Posterior cingulate gyrus (tissue), 11 donors: ENCODE results near the gene DGKI.
"Not testable (repeated sequence)": the region's sequence is repeated elsewhere in the genome, so short reads cannot be mapped to it uniquely, and the experiment has no call there.

Source experiments
- DNase-seq, 10 donors: peaks; one replicate each; pipeline versions ENCODE4 v3.0.0 to v3.0.0-alpha.2; 2020 to 2021; ENCODE audit warnings: mixed read lengths in 3 of 10
- intact Hi-C: fragments of 100-400 bp; cut with DNase I; formaldehyde crosslinking; loops from one replicate; pipeline ENCODE4 v1.15.1; 2023

DGKI gene

GRCh38 chr7:137454767-137455166, 392.0 kb downstream of the DGKI start:
- DNase-seq, result no peak

GRCh38 chr7:137454246-137454724, 392.5 kb downstream of the DGKI start:
- DNase-seq, result no peak
- intact Hi-C loops, result loop anchor here (1.0 to 5.0 kb wide), 3 partner anchors 112 to 285 kb away; partner anchors contain the start of gene PTN

More at GRCh38 chr7:137454767-137455166, 392.0 kb downstream of the DGKI start:
- intact Hi-C loops, result loop anchor here (1.0 to 5.0 kb wide), 4 partner anchors 112 to 285 kb away; partner anchors contain the start of gene PTN

GRCh38 chr7:137453356-137453755, 393.4 kb downstream of the DGKI start:
- no peak for DNase-seq
- intact Hi-C loops, result loop anchor here (5.0 kb wide), 2 partner anchors 111 to 166 kb away; partner anchors contain the start of gene PTN

- intact Hi-C loops, result no loop called here
Measured at GRCh38 chr7:137449016-137449415, 397.8 kb downstream of the DGKI start.

GRCh38 chr7:137448572-137448971, 398.2 kb downstream of the DGKI start:
- intact Hi-C loops, DNase-seq: not testable (repeated sequence)

More at GRCh38 chr7:137449016-137449415, 397.8 kb downstream of the DGKI start:
- DNase-seq, result no peak

- intact Hi-C loops, result no loop called here
- no peak for DNase-seq
Measured at GRCh38 chr7:137446025-137446424, 400.7 kb downstream of the DGKI start.

- intact Hi-C loops, result no loop called here
- DNase-seq, result no peak
Measured at GRCh38 chr7:137445268-137445667, 401.5 kb downstream of the DGKI start.

GRCh38 chr7:137443616-137444015, 403.2 kb downstream of the DGKI start:
- DNase-seq, result no peak
- intact Hi-C loops, result no loop called here

- no peak for DNase-seq
- intact Hi-C loops, result no loop called here
Measured at GRCh38 chr7:137441451-137441850, 405.3 kb downstream of the DGKI start.

GRCh38 chr7:137439829-137440825, 406.6 kb downstream of the DGKI start:
- no peak for DNase-seq
- intact Hi-C loops, result no loop called here

GRCh38 chr7:137434946-137435345, 411.8 kb downstream of the DGKI start:
- intact Hi-C loops, result no loop called here
- no peak for DNase-seq

GRCh38 chr7:137434530-137434929, 412.2 kb downstream of the DGKI start:
- DNase-seq, result no peak
- intact Hi-C loops, result no loop called here

GRCh38 chr7:137423321-137423720, 423.5 kb downstream of the DGKI start:
- intact Hi-C loops, result no loop called here
- no peak for DNase-seq

GRCh38 chr7:137421366-137421765, 425.4 kb downstream of the DGKI start:
- intact Hi-C loops, result no loop called here
- no peak for DNase-seq

- intact Hi-C loops, result no loop called here
- DNase-seq, result no peak
Measured at GRCh38 chr7:137418841-137419240, 427.9 kb downstream of the DGKI start.

- no peak for DNase-seq
- intact Hi-C loops, result no loop called here
Measured at GRCh38 chr7:137417464-137417863, 429.3 kb downstream of the DGKI start.

GRCh38 chr7:137413901-137414300, 432.9 kb downstream of the DGKI start:
- DNase-seq, result no peak
- intact Hi-C loops, result no loop called here

- no peak for DNase-seq
- intact Hi-C loops, result no loop called here
Measured at GRCh38 chr7:137411446-137411845, 435.3 kb downstream of the DGKI start.

GRCh38 chr7:137408126-137408525, 438.6 kb downstream of the DGKI start:
- DNase-seq, result no peak
- intact Hi-C loops, result no loop called here

- no peak for DNase-seq
- intact Hi-C loops, result no loop called here
Measured at GRCh38 chr7:137407078-137407477, 439.7 kb downstream of the DGKI start.

- intact Hi-C loops, result no loop called here
- DNase-seq, result no peak
Measured at GRCh38 chr7:137404660-137405317, 442.0 kb downstream of the DGKI start.
